DMS 273 (cell line): ENCODE data around the gene TMEM171.
A peak's percentile ranks its signal among the peaks of the same experiment; 100 is the strongest.

Experiments
- DNase-seq: peaks from one replicate; lab custom pipeline; 2025; ENCODE audit not compliant: unreplicated experiment; lab: John Stamatoyannopoulos, UW

TMEM171 gene, protein sequence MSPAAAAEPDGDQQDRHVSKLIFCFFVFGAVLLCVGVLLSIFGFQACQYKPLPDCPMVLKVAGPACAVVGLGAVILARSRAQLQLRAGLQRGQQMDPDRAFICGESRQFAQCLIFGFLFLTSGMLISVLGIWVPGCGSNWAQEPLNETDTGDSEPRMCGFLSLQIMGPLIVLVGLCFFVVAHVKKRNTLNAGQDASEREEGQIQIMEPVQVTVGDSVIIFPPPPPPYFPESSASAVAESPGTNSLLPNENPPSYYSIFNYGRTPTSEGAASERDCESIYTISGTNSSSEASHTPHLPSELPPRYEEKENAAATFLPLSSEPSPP

GRCh38 chr5:73120222-73121118, at the start of gene TMEM171:
TMEM171 (plus strand) TSS chr5:73120575; CDS start chr5:73123374, 2,799 bp downstream.
- peak; percentile 87 for DNase-seq

GRCh38 chr5:73081093-73081492, 39.3 kb upstream of the TMEM171 start:
- DNase-seq: no peak

DNA sequence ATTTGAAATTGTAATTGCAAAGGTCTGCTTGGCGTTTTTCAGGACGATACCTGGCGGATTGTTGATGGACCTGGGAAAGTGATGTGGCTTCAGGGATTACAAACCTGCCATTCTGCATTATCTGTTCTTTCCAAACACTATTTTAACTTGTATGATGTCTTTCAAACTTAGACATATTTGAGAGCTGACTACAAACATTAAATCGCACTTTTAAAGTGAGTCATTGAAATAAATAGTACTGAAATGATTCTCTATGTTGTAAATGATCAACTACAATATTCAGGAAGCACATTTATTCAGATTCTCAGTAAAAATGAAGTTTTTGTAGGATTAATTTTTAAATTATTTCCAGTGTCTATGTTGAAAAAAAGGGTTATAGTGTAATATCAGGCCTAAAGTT, 32.3 kb upstream of the TMEM171 start:
- DNase-seq: no peak

DNA sequence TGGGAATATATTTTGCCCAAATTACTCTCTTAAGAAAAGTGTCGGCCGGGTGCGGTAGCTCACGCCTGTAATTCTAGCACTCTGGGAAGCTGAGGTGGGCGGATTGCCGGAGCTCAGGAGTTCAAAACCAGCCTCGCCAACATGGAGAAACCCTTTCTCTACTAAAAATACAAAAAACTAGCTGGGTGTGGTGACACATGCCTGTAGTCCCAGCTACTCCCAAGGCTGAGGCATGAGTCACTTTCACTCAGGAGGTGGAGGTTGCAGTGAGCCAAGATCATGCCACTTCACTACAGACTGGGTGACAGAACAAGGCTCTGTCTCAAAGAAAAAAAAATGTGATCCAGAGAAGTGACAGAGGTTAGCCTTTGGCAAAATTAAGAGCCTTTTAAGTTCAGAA, 26.4 kb upstream of the TMEM171 start:
- no peak for DNase-seq

GRCh38 chr5:73094415-73094814, 26.0 kb upstream of the TMEM171 start:
- DNase-seq: no peak

DNA sequence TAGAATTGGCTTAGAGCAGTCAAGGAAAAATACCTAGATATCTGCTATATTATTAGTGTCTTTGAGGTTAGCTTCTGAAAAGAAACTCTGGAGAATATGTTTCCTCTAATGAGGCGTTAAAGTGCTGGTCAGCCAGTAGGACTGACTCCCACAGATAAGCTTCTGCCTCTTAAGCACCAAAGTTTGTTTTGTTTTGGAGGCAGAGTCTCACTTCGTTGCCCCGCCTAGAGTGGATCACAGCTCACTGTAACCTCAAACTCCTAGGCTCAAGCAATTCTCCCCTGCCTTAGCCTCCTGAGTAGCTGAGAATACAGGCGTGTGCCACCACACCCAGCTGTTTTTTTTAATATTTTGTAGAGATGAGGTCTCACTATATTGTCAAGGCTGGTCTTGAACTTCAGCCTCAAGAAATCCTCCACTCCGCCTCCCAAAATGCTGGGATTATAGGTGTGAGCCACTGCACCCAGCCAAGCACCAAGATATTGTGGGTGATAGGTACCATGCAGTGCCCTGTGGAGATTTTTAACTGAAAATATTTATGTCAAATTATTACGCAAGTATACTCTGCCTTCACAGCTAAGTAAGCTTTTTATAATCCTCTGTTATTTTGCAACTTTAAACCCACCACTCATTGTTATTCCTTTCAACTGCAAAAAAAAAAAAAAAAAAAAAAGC, 24.7 kb upstream of the TMEM171 start:
- no peak for DNase-seq

- no peak for DNase-seq
Measured at GRCh38 chr5:73096239-73096575, 24.2 kb upstream of the TMEM171 start.

DNA sequence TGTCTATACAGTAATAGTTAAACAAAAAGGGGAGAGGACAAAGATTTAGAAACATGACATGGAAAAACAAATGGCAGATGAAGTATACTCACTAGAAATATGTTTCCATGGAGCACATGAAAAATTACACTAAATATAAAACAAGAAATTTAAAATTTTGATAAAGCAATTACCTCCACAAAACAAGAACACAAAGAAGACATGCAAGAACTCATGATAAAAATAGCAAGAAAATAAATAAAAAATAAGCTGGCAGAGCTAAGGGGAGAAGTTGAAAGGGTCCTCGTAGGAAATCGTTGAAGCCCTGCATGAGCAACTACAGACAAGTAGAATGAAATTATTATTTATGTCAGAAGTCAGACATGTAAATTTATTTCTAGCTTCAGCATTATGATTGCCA, 22.6 kb upstream of the TMEM171 start:
- DNase-seq: no peak

GRCh38 chr5:73100109-73100508, 20.3 kb upstream of the TMEM171 start:
- DNase-seq: no peak

DNA sequence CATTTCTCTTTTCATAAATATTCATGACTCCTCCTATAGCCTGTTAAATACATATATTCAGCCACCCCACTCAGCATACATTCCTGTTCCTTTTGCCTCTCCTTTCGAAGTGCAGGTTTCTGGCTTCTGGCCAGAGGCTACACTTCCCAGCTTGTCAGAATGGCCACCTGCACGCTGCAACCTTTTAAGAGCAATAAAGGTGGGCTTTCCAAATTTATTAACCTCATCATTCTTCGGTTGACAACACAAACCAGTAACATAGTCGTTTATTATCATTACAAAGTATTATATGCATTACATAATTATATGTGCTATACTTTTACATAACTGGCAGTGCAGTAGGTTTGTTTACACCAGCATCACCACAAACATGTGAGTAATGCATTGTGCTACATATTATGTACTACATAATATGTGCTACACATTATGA, 16.5 kb upstream of the TMEM171 start:
- peak; percentile 8 for DNase-seq

- no peak for DNase-seq
Measured at GRCh38 chr5:73104326-73104725, 16.0 kb upstream of the TMEM171 start.

GRCh38 chr5:73106335-73106734, 14.0 kb upstream of the TMEM171 start:
- no peak for DNase-seq

DNA sequence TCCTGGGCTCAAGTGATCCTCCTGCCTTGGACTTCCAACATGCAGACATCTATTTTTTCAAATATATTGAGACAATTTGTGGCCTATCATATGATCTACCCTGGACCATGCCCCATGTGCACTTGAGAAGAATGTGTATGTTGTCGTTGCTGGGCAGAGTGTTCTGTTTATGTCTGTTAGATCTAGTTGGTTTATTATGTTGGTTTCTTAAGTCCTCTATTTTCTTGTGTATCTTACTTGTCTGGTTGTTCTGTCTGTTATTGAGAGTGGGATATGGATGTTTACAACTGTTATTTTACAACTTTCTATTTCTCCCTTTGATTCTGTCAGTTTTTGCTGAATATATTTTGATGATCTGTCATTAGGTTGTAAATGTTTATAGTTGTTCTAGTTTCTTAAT, 10.2 kb upstream of the TMEM171 start:
- DNase-seq: no peak

GRCh38 chr5:73111536-73111935, 8.8 kb upstream of the TMEM171 start:
- DNase-seq: no peak

- DNase-seq: no peak
Measured at GRCh38 chr5:73112359-73112758, 8.0 kb upstream of the TMEM171 start.

GRCh38 chr5:73114044-73114688, 6.2 kb upstream of the TMEM171 start:
- no peak for DNase-seq

DNA sequence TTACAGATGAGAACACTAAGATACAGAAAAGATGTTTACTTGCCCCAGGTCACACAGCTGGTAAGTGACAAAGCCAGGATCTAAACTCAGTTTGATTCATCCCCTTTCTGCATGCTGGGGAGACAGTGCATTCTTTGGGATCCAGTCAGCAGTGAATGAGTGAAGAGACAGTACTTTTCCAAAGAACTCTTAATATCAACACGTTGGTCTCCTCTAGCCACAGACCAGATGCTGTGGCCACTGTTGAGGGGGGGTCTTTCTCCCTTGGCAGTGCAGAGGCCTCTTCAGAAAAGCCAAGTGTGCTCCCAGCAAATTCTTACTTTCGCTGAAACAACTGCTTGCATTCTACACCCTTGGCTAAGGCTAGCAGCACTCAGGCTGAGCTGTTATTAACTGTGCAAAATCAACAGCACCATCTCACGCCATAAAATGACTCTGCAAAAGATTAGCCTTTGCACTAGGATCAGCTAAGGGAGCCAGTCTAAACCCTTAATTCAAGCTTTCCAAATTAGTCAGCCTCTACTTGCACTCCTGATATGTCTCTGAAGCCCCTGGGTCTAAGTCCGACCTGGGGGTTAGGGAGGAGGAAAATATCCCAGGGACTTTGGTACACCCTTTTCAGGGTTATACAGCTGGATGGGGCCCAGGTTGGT, 4.8 kb upstream of the TMEM171 start:
- DNase-seq: no peak

DNA sequence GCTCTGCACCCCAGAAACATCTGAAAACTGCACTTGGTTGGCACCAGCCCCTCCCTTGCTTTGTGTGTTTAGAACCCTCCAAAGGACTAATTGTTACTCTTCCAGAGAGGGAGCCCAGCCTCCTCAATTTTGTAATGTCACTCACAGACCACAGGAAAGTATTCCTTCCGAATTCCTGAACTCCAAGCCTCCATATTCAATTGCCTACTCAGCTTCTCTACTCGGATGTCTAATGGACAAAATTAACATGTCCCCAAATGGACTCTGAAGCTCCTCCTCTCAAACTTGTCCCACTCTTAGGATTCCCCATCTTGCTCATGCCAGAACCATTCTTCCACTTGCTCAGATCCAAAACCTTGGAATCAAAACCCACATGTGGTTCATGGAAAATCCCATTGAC, 3.9 kb upstream of the TMEM171 start:
- no peak for DNase-seq

GRCh38 chr5:73117088-73117740, 3.2 kb upstream of the TMEM171 start:
- no peak for DNase-seq

GRCh38 chr5:73118391-73118973, 1.9 kb upstream of the TMEM171 start:
- DNase-seq: no peak
